GM11168 (cell line): ENCODE data around the gene NECAB2.
"Not testable (repeated sequence)": the region's sequence is repeated elsewhere in the genome, so short reads cannot be mapped to it uniquely, and the experiment has no call there.

Experiments used
- in situ Hi-C: fragments of 300-500 bp; cut with MboI; formaldehyde crosslinking; loops from one replicate; pipeline ENCODE4 v1.12.0; 2022; ENCODE audit warnings: low sequenced_read_pairs; ENCODE audit not compliant: unreplicated experiment

Gene NECAB2

GRCh38 chr16:83935005-83935857 lies 32.8 kb upstream of the NECAB2 start:
- in situ Hi-C loops: no loop called here

- in situ Hi-C loops: no loop called here
These were observed 32.2 kb upstream of the NECAB2 start for GRCh38 chr16:83935858-83936255.

- in situ Hi-C loops: no loop called here
These were observed 31.4 kb upstream of the NECAB2 start for GRCh38 chr16:83936581-83937165.

GRCh38 chr16:83937267-83937666 lies 30.8 kb upstream of the NECAB2 start:
- in situ Hi-C loops: no loop called here

GRCh38 chr16:83937922-83938885 lies 29.8 kb upstream of the NECAB2 start:
- in situ Hi-C loops: no loop called here

GRCh38 chr16:83939266-83939855 lies 28.7 kb upstream of the NECAB2 start:
- in situ Hi-C loops: no loop called here

- in situ Hi-C loops: no loop called here
These were observed 27.9 kb upstream of the NECAB2 start for GRCh38 chr16:83940119-83940518.

- in situ Hi-C loops: no loop called here
These were observed 27.2 kb upstream of the NECAB2 start for GRCh38 chr16:83940630-83941378.

- in situ Hi-C loops: not testable (repeated sequence)
These were observed 26.5 kb upstream of the NECAB2 start for GRCh38 chr16:83941546-83941945.

- in situ Hi-C loops: no loop called here
These were observed 26.0 kb upstream of the NECAB2 start for GRCh38 chr16:83942074-83942473.

GRCh38 chr16:83942815-83943515 lies 25.1 kb upstream of the NECAB2 start:
- in situ Hi-C loops: no loop called here

- in situ Hi-C loops: no loop called here
These were observed 24.5 kb upstream of the NECAB2 start for GRCh38 chr16:83943516-83944050.

- in situ Hi-C loops: no loop called here
These were observed 22.5 kb upstream of the NECAB2 start for GRCh38 chr16:83945587-83945986.

GRCh38 chr16:83946154-83946780 lies 21.8 kb upstream of the NECAB2 start:
- in situ Hi-C loops: no loop called here

- in situ Hi-C loops: no loop called here
These were observed 21.1 kb upstream of the NECAB2 start for GRCh38 chr16:83946781-83947566.

- in situ Hi-C loops: no loop called here
These were observed 20.3 kb upstream of the NECAB2 start for GRCh38 chr16:83947642-83948234.
